Pons (tissue), 1 donor: ENCODE measurements around the gene ITPR1.
A peak's percentile ranks its signal among the peaks of the same experiment; 100 is the strongest.
"Not testable (repeated sequence)": the region's sequence is repeated elsewhere in the genome, so short reads cannot be mapped to it uniquely, and the experiment has no call there.

Source experiments
- DNase-seq: peaks from one replicate; pipeline ENCODE4 v3.0.0-alpha.2; 2016; ENCODE audit warnings: low spot score

The ITPR1 gene

DNA sequence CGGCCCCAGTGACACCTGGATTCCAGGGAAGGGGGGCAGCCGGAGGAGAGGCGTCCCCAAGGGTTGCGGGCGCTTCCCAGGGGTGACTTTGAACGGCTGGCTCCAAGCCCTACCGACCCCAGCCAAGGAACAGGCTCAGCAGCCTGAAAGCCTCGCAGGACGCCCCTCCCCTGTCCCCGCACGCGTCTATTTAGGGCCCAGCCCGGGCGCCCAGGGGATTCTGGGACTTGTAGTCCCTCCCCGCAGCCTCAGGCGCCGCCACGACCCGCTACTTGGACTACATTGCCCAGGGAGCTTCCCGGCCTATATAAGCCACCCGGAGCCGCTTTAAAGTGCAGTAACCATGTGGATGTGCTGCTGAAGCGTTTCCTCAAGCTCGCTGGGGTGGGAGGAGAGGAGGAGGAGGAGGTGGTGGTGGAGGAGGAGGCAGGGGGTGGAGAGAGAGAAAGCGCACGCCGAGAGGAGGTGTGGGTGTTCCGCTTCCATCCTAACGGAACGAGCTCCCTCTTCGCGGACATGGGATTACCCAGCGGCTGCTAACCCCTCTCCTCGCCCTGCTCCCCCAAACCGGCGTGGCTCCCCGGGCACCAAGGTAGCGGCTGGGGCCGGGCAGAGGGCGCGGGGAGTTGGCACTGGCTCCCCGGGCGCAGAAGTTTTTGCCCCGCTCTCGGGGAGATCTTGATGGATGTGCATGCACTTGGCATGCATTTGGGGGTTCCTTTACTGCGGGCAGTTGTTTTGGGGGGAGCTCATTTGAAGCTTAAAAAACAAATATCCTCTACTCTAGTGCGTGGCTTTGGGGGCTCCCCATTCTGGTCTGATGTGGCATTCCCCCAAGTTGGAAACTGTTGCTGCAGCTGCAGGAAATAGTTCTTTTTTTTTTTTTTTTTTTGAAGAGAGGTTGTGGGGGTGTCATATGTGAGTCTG is at the start of gene ITPR1:
Gene ITPR1 (plus strand): TSS at position 335 of the 927 bp plus-strand sequence. CDS start 23,144 bp downstream, outside the sequence.
- DNase-seq: peak; percentile 97

DNA sequence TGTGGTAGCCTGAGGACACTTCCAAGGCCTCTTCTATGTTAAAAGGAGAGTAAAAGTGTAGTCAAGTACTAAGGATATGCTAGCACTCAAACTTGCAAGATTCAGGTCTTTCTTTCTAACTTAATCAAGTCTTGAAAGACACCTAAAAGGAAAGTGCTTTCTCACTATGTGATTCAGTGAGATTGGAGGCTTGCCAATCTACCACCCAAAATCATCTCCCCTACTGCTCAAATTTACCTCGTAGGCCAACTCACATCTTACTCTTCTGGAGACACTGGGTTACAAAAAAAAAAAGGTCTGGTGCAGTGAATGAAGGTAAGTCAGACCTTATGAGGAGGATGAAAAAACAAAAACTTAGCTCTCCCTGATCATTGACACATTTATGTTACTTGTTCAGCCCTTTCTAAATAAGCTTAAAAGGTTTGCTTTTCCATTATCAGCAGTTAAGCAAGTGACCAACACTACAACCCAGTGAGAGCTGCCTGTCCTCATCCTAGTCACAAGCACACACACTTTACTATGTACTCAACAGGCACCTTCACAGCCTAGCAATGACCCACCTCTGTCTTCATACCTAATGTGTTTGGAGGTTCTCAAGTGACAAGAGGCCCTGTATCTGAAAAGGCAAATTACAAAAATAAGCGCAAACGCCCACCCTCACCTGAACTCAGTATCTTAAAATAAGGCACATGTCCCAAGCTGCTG is 45.7 kb upstream of the ITPR1 start:
- no peak for DNase-seq

GRCh38 chr3:4448187-4448586 is 45.0 kb upstream of the ITPR1 start:
- no peak for DNase-seq

DNA sequence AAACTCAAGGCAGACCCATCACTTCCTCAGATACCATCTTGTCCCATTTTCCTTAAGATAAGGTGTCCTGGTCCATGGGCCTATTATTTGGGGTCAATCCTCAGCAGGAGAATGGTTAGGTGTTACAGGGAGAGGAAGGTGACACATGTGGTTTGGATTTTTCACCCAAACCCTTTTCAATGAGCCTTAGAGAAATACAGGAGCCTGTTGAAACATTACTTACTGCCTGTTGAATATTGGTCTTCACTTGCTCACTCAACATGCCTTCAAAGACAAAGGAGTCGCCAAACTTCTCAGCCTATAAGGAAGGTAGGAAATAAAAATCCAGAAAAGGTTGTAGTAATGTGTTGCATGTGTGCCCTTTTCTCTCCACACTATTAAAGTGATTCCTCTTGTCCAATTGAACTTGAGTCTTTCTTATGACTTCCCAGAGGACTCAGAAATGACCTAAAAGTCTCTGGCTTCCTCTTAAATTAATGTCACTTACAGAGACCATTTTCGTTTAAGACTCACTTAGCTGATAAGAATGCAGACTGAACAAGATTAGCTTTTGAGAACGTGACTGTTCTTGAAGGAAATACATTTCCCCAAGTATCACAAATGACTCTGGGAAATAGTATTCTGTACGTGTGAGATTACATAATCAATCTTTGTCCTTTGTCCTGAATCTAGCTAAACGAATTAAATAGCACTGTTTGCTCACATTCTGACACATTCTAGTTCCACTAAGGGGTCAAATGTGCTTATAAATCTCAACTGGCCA is 43.9 kb upstream of the ITPR1 start:
- no peak for DNase-seq

- DNase-seq: no peak
Measured at GRCh38 chr3:4454142-4454541, 39.0 kb upstream of the ITPR1 start.

- DNase-seq: not testable (repeated sequence)
Measured at GRCh38 chr3:4456780-4457179, 36.4 kb upstream of the ITPR1 start.

DNA sequence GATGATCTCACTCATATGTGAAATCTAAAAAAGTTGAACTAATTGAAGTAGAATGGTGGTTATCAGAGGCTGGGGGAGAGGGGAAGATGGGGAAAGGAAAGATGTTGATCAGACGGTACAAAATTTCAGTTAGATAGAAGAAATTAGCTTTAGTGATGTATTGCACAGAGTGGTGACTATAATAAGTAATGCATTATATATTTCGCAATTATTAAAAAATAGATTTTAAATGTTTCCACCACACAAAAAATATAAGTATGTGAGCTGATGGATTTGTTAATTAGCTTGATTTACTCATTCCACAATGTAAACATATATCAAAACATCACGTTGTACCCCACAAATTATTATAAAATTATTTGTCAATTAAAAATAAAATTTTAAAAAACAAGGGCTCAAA is 34.2 kb upstream of the ITPR1 start:
- DNase-seq: no peak

GRCh38 chr3:4460334-4460733 is 32.8 kb upstream of the ITPR1 start:
- no peak for DNase-seq

GRCh38 chr3:4461468-4462090 is 31.6 kb upstream of the ITPR1 start:
- no peak for DNase-seq

- no peak for DNase-seq
Measured at GRCh38 chr3:4462369-4463040, 30.6 kb upstream of the ITPR1 start.

GRCh38 chr3:4464576-4464975 is 28.6 kb upstream of the ITPR1 start:
- DNase-seq: no peak

DNA sequence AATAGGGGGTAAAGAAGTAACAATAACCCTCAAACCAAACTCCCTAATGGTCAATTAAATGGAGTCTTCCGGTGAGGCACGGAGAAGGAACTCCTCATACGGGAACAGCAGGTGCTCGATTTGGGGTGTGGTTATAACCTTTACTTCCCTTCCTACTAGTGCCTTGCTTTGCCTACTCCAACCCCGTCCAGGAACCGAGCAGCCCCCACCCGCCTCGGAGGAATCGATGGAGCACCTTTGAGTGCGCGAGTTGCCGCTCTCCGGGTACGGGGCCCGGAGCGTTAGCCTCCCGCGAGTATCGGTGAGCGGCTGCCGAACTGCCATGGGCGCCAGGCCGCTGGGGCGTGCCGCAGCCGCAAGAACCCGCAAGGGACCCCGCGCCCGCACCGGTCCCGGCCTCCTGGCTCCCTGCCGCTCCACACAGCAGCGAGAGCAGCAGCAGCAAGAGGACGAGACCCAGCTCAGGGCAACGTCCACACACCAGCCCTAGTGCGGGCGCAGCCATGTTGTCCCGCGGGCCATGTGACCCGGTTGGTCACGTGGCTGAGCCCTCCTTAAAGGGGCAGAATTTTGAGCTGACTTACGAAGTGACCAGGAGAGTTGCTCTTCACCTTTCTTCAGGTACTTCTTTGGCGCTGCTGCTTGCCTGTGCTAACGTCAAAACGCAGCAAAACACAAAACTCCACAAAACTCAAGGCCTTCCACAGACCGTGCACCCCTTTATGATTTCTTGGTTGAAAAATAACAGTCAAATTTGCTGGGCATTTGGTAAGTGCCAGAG is 26.2 kb upstream of the ITPR1 start, which contains the start of gene SUMF1:
Gene SUMF1 (minus strand): TSS at position 529 of the 781 bp plus-strand sequence. CDS start 24 bp downstream, at position 505.
- DNase-seq: peak; percentile 85

GRCh38 chr3:4467522-4467867 is 25.7 kb upstream of the ITPR1 start:
- no peak for DNase-seq

DNA sequence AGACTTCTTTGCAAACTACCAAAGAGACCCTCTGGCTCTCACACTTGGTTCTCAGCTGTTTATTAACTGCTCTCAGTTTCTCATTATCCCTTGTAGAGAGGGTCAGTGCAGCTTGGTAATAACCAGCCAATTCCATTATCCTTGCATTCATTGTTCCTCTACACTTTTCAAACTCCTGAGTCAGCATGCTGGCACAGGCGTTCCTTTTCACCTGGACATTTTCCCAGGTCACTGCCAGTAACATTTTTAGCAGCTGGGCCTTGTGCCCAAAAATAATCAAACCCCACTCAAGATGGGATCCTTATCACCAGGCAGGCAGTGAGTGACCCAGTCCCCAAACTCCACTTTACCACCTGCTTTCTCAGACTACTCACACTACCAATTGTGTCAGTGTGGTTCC is 21.2 kb upstream of the ITPR1 start:
- DNase-seq: no peak

- no peak for DNase-seq
Measured at GRCh38 chr3:4472312-4472711, 20.8 kb upstream of the ITPR1 start.

GRCh38 chr3:4472766-4473165 is 20.4 kb upstream of the ITPR1 start:
- no peak for DNase-seq

- DNase-seq: peak; percentile 76
Measured at GRCh38 chr3:4474683-4475490, 18.3 kb upstream of the ITPR1 start.

DNA sequence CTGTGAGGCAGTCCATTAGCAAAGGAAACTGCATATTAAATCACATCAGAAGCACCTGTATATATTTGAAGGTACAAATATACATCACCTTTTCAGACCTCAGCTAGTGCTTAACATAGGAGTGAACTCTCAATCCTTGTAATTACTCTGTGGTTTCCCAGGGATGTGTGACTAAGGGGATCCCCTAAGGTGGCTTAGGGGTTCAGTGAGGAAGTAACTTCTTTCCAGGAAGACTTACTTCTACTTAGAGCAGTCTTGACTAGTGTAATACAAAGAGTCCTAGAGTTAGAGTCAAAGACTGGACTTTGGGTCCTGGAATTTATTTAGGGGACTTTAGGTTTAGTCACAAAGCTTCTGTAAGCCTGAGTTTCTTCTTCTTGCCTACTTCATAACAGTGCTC is 17.3 kb upstream of the ITPR1 start:
- DNase-seq: no peak

- no peak for DNase-seq
Measured at GRCh38 chr3:4476496-4476895, 16.7 kb upstream of the ITPR1 start.

DNA sequence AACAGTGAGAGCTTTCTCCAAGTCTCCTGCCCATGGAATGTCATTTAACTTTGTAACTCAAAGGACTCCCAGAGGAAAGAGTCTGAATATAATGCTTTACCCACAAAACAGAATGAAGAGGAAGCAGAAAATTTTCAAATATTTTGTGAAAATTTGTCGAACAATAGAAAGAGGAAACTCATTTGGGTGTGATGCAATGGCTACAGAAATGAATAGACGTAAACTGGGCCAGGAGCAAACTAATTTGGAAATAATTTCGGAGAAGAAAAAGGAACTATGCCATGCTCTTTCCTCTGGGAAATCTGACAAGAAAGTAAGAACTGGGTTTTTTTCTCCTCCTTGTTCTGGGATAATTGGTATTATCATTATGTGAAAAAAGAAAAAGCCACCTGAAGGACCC is 14.9 kb upstream of the ITPR1 start:
- DNase-seq: no peak
